A673 (cell line): Measurements from ENCODE around the gene CIBAR2.

Experiments
- EZH2 ChIP-seq: fragments of 200-600 bp; sonication (generic); IDR thresholded peaks from 2 replicates; pipeline ENCODE4 v1.6.1; 2017; ENCODE audit warnings: borderline replicate concordance, low read depth, mild to moderate bottlenecking, mixed read lengths, antibody characterized with exemption, low read length; ENCODE audit not compliant: poor library complexity, severe bottlenecking
- TF ChIP-seq, protein P1 (sequence below): fragments of 300-800, 200-600 bp; sonication (generic); conservative IDR thresholded peaks from 2 replicates; pipeline ENCODE4 v1.5.1; 2017; ENCODE audit warnings: low read depth, mild to moderate bottlenecking, antibody characterized with exemption, low read length, moderate library complexity, mixed read lengths

GRCh38 chr16:85067426-85067825 lies 44.8 kb downstream of the CIBAR2 start:
- TF ChIP-seq, protein P1, sequence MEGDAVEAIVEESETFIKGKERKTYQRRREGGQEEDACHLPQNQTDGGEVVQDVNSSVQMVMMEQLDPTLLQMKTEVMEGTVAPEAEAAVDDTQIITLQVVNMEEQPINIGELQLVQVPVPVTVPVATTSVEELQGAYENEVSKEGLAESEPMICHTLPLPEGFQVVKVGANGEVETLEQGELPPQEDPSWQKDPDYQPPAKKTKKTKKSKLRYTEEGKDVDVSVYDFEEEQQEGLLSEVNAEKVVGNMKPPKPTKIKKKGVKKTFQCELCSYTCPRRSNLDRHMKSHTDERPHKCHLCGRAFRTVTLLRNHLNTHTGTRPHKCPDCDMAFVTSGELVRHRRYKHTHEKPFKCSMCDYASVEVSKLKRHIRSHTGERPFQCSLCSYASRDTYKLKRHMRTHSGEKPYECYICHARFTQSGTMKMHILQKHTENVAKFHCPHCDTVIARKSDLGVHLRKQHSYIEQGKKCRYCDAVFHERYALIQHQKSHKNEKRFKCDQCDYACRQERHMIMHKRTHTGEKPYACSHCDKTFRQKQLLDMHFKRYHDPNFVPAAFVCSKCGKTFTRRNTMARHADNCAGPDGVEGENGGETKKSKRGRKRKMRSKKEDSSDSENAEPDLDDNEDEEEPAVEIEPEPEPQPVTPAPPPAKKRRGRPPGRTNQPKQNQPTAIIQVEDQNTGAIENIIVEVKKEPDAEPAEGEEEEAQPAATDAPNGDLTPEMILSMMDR, result no peak
- TF ChIP-seq EZH2, result no peak
